Measurements from ENCODE around the gene MEAF6. TPM values are rescaled to one million over a fixed set of nuclear protein-coding genes. Genes with fewer than 3 reads are reported as not detected.
"Not testable (repeated sequence)": the region's sequence is repeated elsewhere in the genome, so short reads cannot be mapped to it uniquely, and the experiment has no call there.

MEAF6 gene
- total RNA-seq, 1 donor from 2014 or later, result 62.3 TPM

- Mint-ChIP-seq H3K27ac (ENCODE audit: unreplicated experiment) (no peak overlapping the region), H3K4me3 (ENCODE audit: unreplicated experiment) (no peak overlapping the region), H3K4me1 (ENCODE audit: unreplicated experiment) (peaks cover 8% of the 10 kb centered on the region), H3K36me3 (ENCODE audit: unreplicated experiment) (peaks cover 37% of the 10 kb centered on the region), H3K27me3 (ENCODE audit: unreplicated experiment) (no peaks in the 10 kb centered on the region), H3K9me3 (ENCODE audit: unreplicated experiment) (no peaks in the 10 kb centered on the region)
- no peak for TF ChIP-seq CTCF (IDR thresholded peaks at IDR 0.05)
- DNase-seq (ENCODE audit: extremely low spot score, unreplicated experiment), result no peak
Measured at GRCh38 chr1:37537378-37537777, 22.8 kb upstream of the MEAF6 start.

GRCh38 chr1:37533317-37534093 is 18.9 kb upstream of the MEAF6 start:
- H3K27me3 Mint-ChIP-seq (ENCODE audit: unreplicated experiment), result peaks cover 2% of the 10 kb centered on the region
- H3K4me3 Mint-ChIP-seq (ENCODE audit: unreplicated experiment), result no peak overlapping the region
- DNase-seq (ENCODE audit: extremely low spot score, unreplicated experiment), result peak; percentile 8
- TF ChIP-seq CTCF (IDR thresholded peaks at IDR 0.05), result no peak
- no peaks in the 10 kb centered on the region for H3K9me3 Mint-ChIP-seq (ENCODE audit: unreplicated experiment)
- peaks cover 23% of the 10 kb centered on the region for H3K36me3 Mint-ChIP-seq (ENCODE audit: unreplicated experiment)
- H3K27ac Mint-ChIP-seq (ENCODE audit: unreplicated experiment), result no peak overlapping the region
- H3K4me1 Mint-ChIP-seq (ENCODE audit: unreplicated experiment), result peaks cover 8% of the 10 kb centered on the region

- H3K36me3 Mint-ChIP-seq (ENCODE audit: unreplicated experiment), result peaks cover 16% of the 10 kb centered on the region
- H3K9me3 Mint-ChIP-seq (ENCODE audit: unreplicated experiment); DNase-seq (ENCODE audit: extremely low spot score, unreplicated experiment); H3K27me3 Mint-ChIP-seq (ENCODE audit: unreplicated experiment); H3K4me3 Mint-ChIP-seq (ENCODE audit: unreplicated experiment); H3K27ac Mint-ChIP-seq (ENCODE audit: unreplicated experiment); H3K4me1 Mint-ChIP-seq (ENCODE audit: unreplicated experiment): not testable (repeated sequence)
Measured at GRCh38 chr1:37532418-37533156, 18.0 kb upstream of the MEAF6 start.

- DNase-seq (ENCODE audit: extremely low spot score, unreplicated experiment); H3K9me3 Mint-ChIP-seq (ENCODE audit: unreplicated experiment); H3K27me3 Mint-ChIP-seq (ENCODE audit: unreplicated experiment); H3K4me1 Mint-ChIP-seq (ENCODE audit: unreplicated experiment); H3K4me3 Mint-ChIP-seq (ENCODE audit: unreplicated experiment); H3K27ac Mint-ChIP-seq (ENCODE audit: unreplicated experiment); H3K36me3 Mint-ChIP-seq (ENCODE audit: unreplicated experiment): not testable (repeated sequence)
Measured at GRCh38 chr1:37529888-37530287, 15.3 kb upstream of the MEAF6 start.

GRCh38 chr1:37519613-37520012 is 5.0 kb upstream of the MEAF6 start:
- Mint-ChIP-seq H3K4me3 (ENCODE audit: unreplicated experiment) (no peak overlapping the region), H3K36me3 (ENCODE audit: unreplicated experiment) (no peaks in the 10 kb centered on the region), H3K27ac (ENCODE audit: unreplicated experiment) (no peak overlapping the region), H3K27me3 (ENCODE audit: unreplicated experiment) (no peaks in the 10 kb centered on the region), H3K4me1 (ENCODE audit: unreplicated experiment) (peaks cover 11% of the 10 kb centered on the region), H3K9me3 (ENCODE audit: unreplicated experiment) (no peaks in the 10 kb centered on the region)
- no peak for DNase-seq (ENCODE audit: extremely low spot score, unreplicated experiment)
- TF ChIP-seq CTCF (IDR thresholded peaks at IDR 0.05), result no peak

GRCh38 chr1:37518929-37519328 is 4.4 kb upstream of the MEAF6 start:
- not testable (repeated sequence) for H3K27me3 Mint-ChIP-seq (ENCODE audit: unreplicated experiment); H3K9me3 Mint-ChIP-seq (ENCODE audit: unreplicated experiment); DNase-seq (ENCODE audit: extremely low spot score, unreplicated experiment); H3K27ac Mint-ChIP-seq (ENCODE audit: unreplicated experiment); H3K36me3 Mint-ChIP-seq (ENCODE audit: unreplicated experiment); H3K4me3 Mint-ChIP-seq (ENCODE audit: unreplicated experiment)
- H3K4me1 Mint-ChIP-seq (ENCODE audit: unreplicated experiment), result peaks cover 11% of the 10 kb centered on the region

- not testable (repeated sequence) for H3K27ac Mint-ChIP-seq (ENCODE audit: unreplicated experiment); DNase-seq (ENCODE audit: extremely low spot score, unreplicated experiment); H3K27me3 Mint-ChIP-seq (ENCODE audit: unreplicated experiment); H3K4me3 Mint-ChIP-seq (ENCODE audit: unreplicated experiment); H3K9me3 Mint-ChIP-seq (ENCODE audit: unreplicated experiment); H3K36me3 Mint-ChIP-seq (ENCODE audit: unreplicated experiment)
- peaks cover 16% of the 10 kb centered on the region for H3K4me1 Mint-ChIP-seq (ENCODE audit: unreplicated experiment)
Measured at GRCh38 chr1:37518241-37518640, 3.7 kb upstream of the MEAF6 start.
